ENCODE results near the gene LOXL4. TPM values are rescaled to one million over a fixed set of nuclear protein-coding genes. Genes with fewer than 3 reads are reported as not detected.

Gene LOXL4
- total RNA-seq, 2 donors from 2014 or later, result 0.32 to 1.6 TPM

- Histone ChIP-seq H3K9me3 (no peaks in the 10 kb centered on the region), H3K27me3 (no peaks in the 10 kb centered on the region), H3K36me3 (no peaks in the 10 kb centered on the region), H3K27ac (no peak overlapping the region), H3K9ac (ENCODE audit: low read depth in 2 of 2, low read length in 2 of 2) (no peak overlapping the region), H3K4me3 (no peak overlapping the region), H3K4me1 (no peaks in the 10 kb centered on the region)
- no peak for DNase-seq
- intact Hi-C loops (cut with DNase I), result no loop called here
- no peak for TF ChIP-seq CTCF (IDR thresholded peaks at IDR 0.05)
Observed at GRCh38 chr10:98294270-98294627, 26.3 kb upstream of the LOXL4 start.

GRCh38 chr10:98293550-98294269 is 25.7 kb upstream of the LOXL4 start:
- H3K36me3 ChIP-seq, result no peaks in the 10 kb centered on the region
- intact Hi-C loops (cut with DNase I), result no loop called here
- no peak for TF ChIP-seq CTCF (IDR thresholded peaks at IDR 0.05)
- H3K4me1 ChIP-seq, result no peaks in the 10 kb centered on the region
- no peaks in the 10 kb centered on the region for H3K9me3 ChIP-seq
- no peak for DNase-seq
- no peaks in the 10 kb centered on the region for H3K27me3 ChIP-seq
- H3K9ac ChIP-seq (ENCODE audit: low read depth in 2 of 2, low read length in 2 of 2), result no peak overlapping the region
- no peak overlapping the region for H3K4me3 ChIP-seq
- no peak overlapping the region for H3K27ac ChIP-seq

- H3K4me3 ChIP-seq, result no peak overlapping the region
- H3K9me3 ChIP-seq, result no peaks in the 10 kb centered on the region
- H3K27ac ChIP-seq, result no peak overlapping the region
- H3K9ac ChIP-seq (ENCODE audit: low read depth in 2 of 2, low read length in 2 of 2), result no peak overlapping the region
- DNase-seq, result no peak
- no peaks in the 10 kb centered on the region for H3K27me3 ChIP-seq
- intact Hi-C loops (cut with DNase I), result no loop called here
- no peak for TF ChIP-seq CTCF (IDR thresholded peaks at IDR 0.05)
- no peaks in the 10 kb centered on the region for H3K36me3 ChIP-seq
- no peaks in the 10 kb centered on the region for H3K4me1 ChIP-seq
Observed at GRCh38 chr10:98292971-98293370, 25.0 kb upstream of the LOXL4 start.

- no peak for TF ChIP-seq CTCF (IDR thresholded peaks at IDR 0.05)
- H3K27me3 ChIP-seq, result no peaks in the 10 kb centered on the region
Observed at GRCh38 chr10:98289802-98290209, 21.8 kb upstream of the LOXL4 start.

GRCh38 chr10:98287321-98287720 is 19.3 kb upstream of the LOXL4 start:
- H3K36me3 ChIP-seq, result no peaks in the 10 kb centered on the region
- H3K4me3 ChIP-seq, result no peak overlapping the region
- H3K27me3 ChIP-seq, result no peaks in the 10 kb centered on the region
- no peak for DNase-seq
- no peak overlapping the region for H3K9ac ChIP-seq (ENCODE audit: low read depth in 2 of 2, low read length in 2 of 2)
- H3K27ac ChIP-seq, result no peak overlapping the region
- no peak for TF ChIP-seq CTCF (IDR thresholded peaks at IDR 0.05)
- no peaks in the 10 kb centered on the region for H3K9me3 ChIP-seq
- no peaks in the 10 kb centered on the region for H3K4me1 ChIP-seq
- intact Hi-C loops (cut with DNase I), result no loop called here

More at GRCh38 chr10:98289802-98290209, 21.8 kb upstream of the LOXL4 start:
- H3K9me3 ChIP-seq, result no peaks in the 10 kb centered on the region
- no peak overlapping the region for H3K9ac ChIP-seq (ENCODE audit: low read depth in 2 of 2, low read length in 2 of 2)
- intact Hi-C loops (cut with DNase I), result no loop called here
- no peak overlapping the region for H3K27ac ChIP-seq
- H3K4me1 ChIP-seq, result no peaks in the 10 kb centered on the region
- no peak overlapping the region for H3K4me3 ChIP-seq
- no peak for DNase-seq
- H3K36me3 ChIP-seq, result no peaks in the 10 kb centered on the region

Data from colonic mucosa (tissue), 4 donors.